GM23248 (cell line): ENCODE data around the gene TUBG2.

ENCODE experiments used
- EZH2 ChIP-seq: fragments of 200-600 bp; sonication (generic); IDR thresholded peaks from 2 replicates; pipeline ENCODE4 v1.6.1; 2018; ENCODE audit warnings: antibody characterized with exemption, mild to moderate bottlenecking; ENCODE audit not compliant: insufficient read depth, poor library complexity, severe bottlenecking
- EZH2phosphoT487 ChIP-seq: fragments of 200-600 bp; sonication (generic); IDR thresholded peaks from 2 replicates; pipeline ENCODE4 v1.6.1; 2018; ENCODE audit warnings: antibody characterized with exemption, moderate library complexity, mild to moderate bottlenecking, low read depth; ENCODE audit not compliant: insufficient read depth

- no peak for TF ChIP-seq EZH2
- TF ChIP-seq EZH2phosphoT487, result no peak
These were observed 40.5 kb upstream of the TUBG2 start for GRCh38 chr17:42618442-42619150.
